SJSA1 (cell line): ENCODE data around the gene NSD1. TPM values are rescaled to one million over a fixed set of nuclear protein-coding genes. Genes with fewer than 3 reads are reported as not detected.
A peak's percentile ranks its signal among the peaks of the same experiment; 100 is the strongest.

ENCODE experiments used
- DNase-seq, 2 experiments: peaks; one replicate each; pipeline ENCODE4 v3.0.0-alpha.2; 2015 to 2020; ENCODE audit warnings: low spot score in 2 of 2, low read depth in 1 of 2
- H3K27ac ChIP-seq: fragments of 250-450 bp; sonication (Bioruptor Pico); 2 replicates; pipeline ENCODE4 v1.5.1; 2020; ENCODE audit warnings: mild to moderate bottlenecking, moderate library complexity
- H3K27me3 ChIP-seq: fragments of 250-450 bp; sonication (Bioruptor Pico); replicated peaks from 2 replicates; pipeline ENCODE4 v1.5.1; 2020; ENCODE audit warnings: mild to moderate bottlenecking, moderate library complexity
- H3K36me3 ChIP-seq: fragments of 250-450 bp; sonication (Bioruptor Pico); 2 replicates; pipeline ENCODE4 v1.5.1; 2020; ENCODE audit warnings: mild to moderate bottlenecking
- H3K4me1 ChIP-seq: fragments of 250-450 bp; sonication (Bioruptor Pico); replicated peaks from 2 replicates; pipeline ENCODE4 v1.6.1; 2021; ENCODE audit warnings: mild to moderate bottlenecking
- H3K4me3 ChIP-seq: fragments of 250-450 bp; sonication (Bioruptor Pico); 2 replicates; pipeline ENCODE4 v1.5.1; 2020; ENCODE audit warnings: mild to moderate bottlenecking
- H3K9me3 ChIP-seq: fragments of 250-450 bp; sonication (Bioruptor Pico); replicated peaks from 2 replicates; pipeline ENCODE4 v1.5.1; 2020; ENCODE audit warnings: mild to moderate bottlenecking
- total RNA-seq: library from RNA; depleted of rRNA; stranded (reverse); fragments of >200 nt; shearing (Covaris generic); gene quantifications from 2 replicates; pipeline ENCODE4 v1.2.3, GENCODE V29; 2014

Gene NSD1
- total RNA-seq, 1 experiment from 2014 or later, result 41.4 TPM

- H3K27me3 ChIP-seq, result no peaks in the 10 kb centered on the region
- H3K4me3 ChIP-seq, result no peak overlapping the region
- DNase-seq, result no peak
- no peaks in the 10 kb centered on the region for H3K36me3 ChIP-seq
- peaks cover 25% of the 10 kb centered on the region for H3K4me1 ChIP-seq
- H3K27ac ChIP-seq, result no peak overlapping the region
- peaks cover 7% of the 10 kb centered on the region; the same call in 1 of the 2 replicates for H3K9me3 ChIP-seq
Observed at GRCh38 chr5:177128551-177128981, 5.0 kb upstream of the NSD1 start.

- peak in 1 of 2 experiments; percentile 28 for DNase-seq
- Histone ChIP-seq H3K27me3 (no peaks in the 10 kb centered on the region), H3K4me3 (no peak overlapping the region), H3K4me1 (peaks cover 37% of the 10 kb centered on the region), H3K27ac (no peak overlapping the region), H3K36me3 (peaks cover 12% of the 10 kb centered on the region), H3K9me3 (peaks cover 7% of the 10 kb centered on the region; the same call in 1 of the 2 replicates)
Observed at GRCh38 chr5:177130211-177131018, 3.2 kb upstream of the NSD1 start.

GRCh38 chr5:177131019-177131320 is 2.6 kb upstream of the NSD1 start:
- Histone ChIP-seq H3K9me3 (peaks cover 7% of the 10 kb centered on the region; the same call in 1 of the 2 replicates), H3K27me3 (no peaks in the 10 kb centered on the region), H3K4me3 (no peak overlapping the region), H3K4me1 (peaks cover 43% of the 10 kb centered on the region), H3K27ac (no peak overlapping the region), H3K36me3 (peaks cover 17% of the 10 kb centered on the region)
- DNase-seq, result no peak

- DNase-seq, result no peak
- peaks cover 7% of the 10 kb centered on the region; the same call in 1 of the 2 replicates for H3K9me3 ChIP-seq
- H3K4me3 ChIP-seq, result no peak overlapping the region
- H3K27me3 ChIP-seq, result no peaks in the 10 kb centered on the region
- no peak overlapping the region for H3K27ac ChIP-seq
- H3K36me3 ChIP-seq, result peaks cover 23% of the 10 kb centered on the region
- H3K4me1 ChIP-seq, result peaks cover 45% of the 10 kb centered on the region
Observed at GRCh38 chr5:177131352-177132135, 2.0 kb upstream of the NSD1 start.

- Histone ChIP-seq H3K27ac (no peak overlapping the region), H3K4me1 (peaks cover 49% of the 10 kb centered on the region), H3K27me3 (no peaks in the 10 kb centered on the region), H3K36me3 (peaks cover 32% of the 10 kb centered on the region), H3K9me3 (peaks cover 7% of the 10 kb centered on the region; the same call in 1 of the 2 replicates), H3K4me3 (no peak overlapping the region)
- DNase-seq, result no peak
Observed at GRCh38 chr5:177132136-177133095, 1.2 kb upstream of the NSD1 start.

GRCh38 chr5:177133853-177134696 is 502 bp downstream of the NSD1 start:
- peak overlapping the region; percentile 68 for H3K4me3 ChIP-seq
- no peaks in the 10 kb centered on the region for H3K27me3 ChIP-seq
- H3K4me1 ChIP-seq, result peaks cover 46% of the 10 kb centered on the region
- H3K27ac ChIP-seq, result peak overlapping the region; percentile 28
- DNase-seq, result peak; percentile 67 to 85
- peaks cover 47% of the 10 kb centered on the region for H3K36me3 ChIP-seq
- H3K9me3 ChIP-seq, result peaks cover 7% of the 10 kb centered on the region; the same call in 1 of the 2 replicates

- Histone ChIP-seq H3K9me3 (peaks cover 7% of the 10 kb centered on the region; the same call in 1 of the 2 replicates), H3K27me3 (no peaks in the 10 kb centered on the region), H3K4me3 (peak overlapping the region; percentile 68), H3K27ac (peak overlapping the region; percentile 28; the same call in 1 of the 2 replicates), H3K36me3 (peaks cover 52% of the 10 kb centered on the region), H3K4me1 (peaks cover 46% of the 10 kb centered on the region)
- DNase-seq, result no peak
Observed at GRCh38 chr5:177134697-177135225, 1.2 kb downstream of the NSD1 start.

GRCh38 chr5:177140312-177140711 is 6.7 kb downstream of the NSD1 start:
- Histone ChIP-seq H3K4me1 (peaks cover 19% of the 10 kb centered on the region), H3K4me3 (no peak overlapping the region), H3K9me3 (no peaks in the 10 kb centered on the region), H3K36me3 (peaks cover 93% of the 10 kb centered on the region), H3K27me3 (no peaks in the 10 kb centered on the region), H3K27ac (no peak overlapping the region)
- DNase-seq, result no peak

- Histone ChIP-seq H3K4me3 (no peak overlapping the region), H3K4me1 (peaks cover 11% of the 10 kb centered on the region), H3K36me3 (peaks cover 92% of the 10 kb centered on the region), H3K9me3 (no peaks in the 10 kb centered on the region), H3K27ac (no peak overlapping the region), H3K27me3 (no peaks in the 10 kb centered on the region)
- DNase-seq, result no peak
Observed at GRCh38 chr5:177141496-177141895, 7.9 kb downstream of the NSD1 start.

- H3K27ac ChIP-seq, result no peak overlapping the region
- peaks cover 16% of the 10 kb centered on the region for H3K4me1 ChIP-seq
- H3K36me3 ChIP-seq, result peaks cover 92% of the 10 kb centered on the region
- no peak overlapping the region for H3K4me3 ChIP-seq
- no peaks in the 10 kb centered on the region for H3K27me3 ChIP-seq
- no peaks in the 10 kb centered on the region; the same call in 1 of the 2 replicates for H3K9me3 ChIP-seq
- no peak for DNase-seq
Observed at GRCh38 chr5:177142098-177142611, 8.6 kb downstream of the NSD1 start.

GRCh38 chr5:177142778-177143177 is 9.2 kb downstream of the NSD1 start:
- no peak overlapping the region for H3K4me3 ChIP-seq
- no peak overlapping the region for H3K27ac ChIP-seq
- H3K36me3 ChIP-seq, result peaks cover 90% of the 10 kb centered on the region
- H3K9me3 ChIP-seq, result no peaks in the 10 kb centered on the region; the same call in 1 of the 2 replicates
- no peak for DNase-seq
- peaks cover 15% of the 10 kb centered on the region for H3K4me1 ChIP-seq
- no peaks in the 10 kb centered on the region for H3K27me3 ChIP-seq
